ENCODE measurements around the gene HNF4A. TPM values are rescaled to one million over a fixed set of nuclear protein-coding genes. Genes with fewer than 3 reads are reported as not detected.

The HNF4A gene
- total and polyA plus RNA-seq, 2 of the 13 experiments (the other 11 are each of a cell fraction or from before 2014, with no cell fraction given), result 80.9 to 169 TPM

DNA sequence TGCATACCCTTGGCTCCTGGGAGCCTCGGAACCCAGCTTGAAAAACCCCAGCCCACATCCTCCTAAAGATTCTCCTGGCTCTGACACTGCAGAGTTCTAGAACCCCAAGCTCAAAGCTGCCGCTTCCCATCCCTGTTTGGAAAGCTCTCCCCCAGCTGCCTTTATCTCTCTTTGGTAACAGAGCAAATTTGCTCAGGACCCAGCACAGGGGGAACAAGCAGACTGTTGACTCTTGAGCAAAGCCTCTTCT, 38.9 kb downstream of the HNF4A start (continued):
- peak; percentile 87; the same call in 1 of the 2 replicates for TF ChIP-seq RARG (CRISPR knock-in tag; IDR thresholded peaks at IDR 0.05; ENCODE audit: low read depth)
- TF ChIP-seq GPN1 (CRISPR knock-in tag; IDR thresholded peaks at IDR 0.05; ENCODE audit: borderline replicate concordance), result no peak
- TF ChIP-seq ZNF468 (CRISPR knock-in tag; IDR thresholded peaks at IDR 0.05), result no peak; the same call in 1 of the 2 replicates
- TF ChIP-seq ZNF235 (CRISPR knock-in tag; IDR thresholded peaks at IDR 0.05; ENCODE audit: borderline replicate concordance), result no peak
- peak; percentile 50; the same call in 1 of the 2 replicates for TF ChIP-seq ARHGAP35 (CRISPR knock-in tag; IDR thresholded peaks at IDR 0.05; ENCODE audit: borderline replicate concordance)
- TF ChIP-seq ZNF3 (CRISPR knock-in tag; IDR thresholded peaks at IDR 0.05), result peak; percentile 71; the same call in 1 of the 2 replicates
- TF ChIP-seq RARA (CRISPR knock-in tag; IDR thresholded peaks at IDR 0.05), result no peak
- no peak for TF ChIP-seq ZNF615 (CRISPR knock-in tag; IDR thresholded peaks at IDR 0.05; ENCODE audit: borderline replicate concordance)
- no peak for TF ChIP-seq SOX6 (IDR thresholded peaks at IDR 0.05)
- no peak for TF ChIP-seq SOX6 (CRISPR knock-in tag; IDR thresholded peaks at IDR 0.05)
- TF ChIP-seq GFI1 (CRISPR knock-in tag; IDR thresholded peaks at IDR 0.05; ENCODE audit: borderline replicate concordance), result no peak
- TF ChIP-seq SRY (CRISPR knock-in tag; IDR thresholded peaks at IDR 0.05), result no peak; the same call in 1 of the 2 replicates
- TF ChIP-seq GATAD1 (CRISPR knock-in tag; IDR thresholded peaks at IDR 0.05), result peak; percentile 83; the same call in 1 of the 2 replicates
- TF ChIP-seq ZFYVE20 (CRISPR knock-in tag; IDR thresholded peaks at IDR 0.05; ENCODE audit: borderline replicate concordance, low read depth), result no peak
- no peak for TF ChIP-seq ZNF749 (CRISPR knock-in tag; IDR thresholded peaks at IDR 0.05; ENCODE audit: borderline replicate concordance)
- TF ChIP-seq, protein P1, sequence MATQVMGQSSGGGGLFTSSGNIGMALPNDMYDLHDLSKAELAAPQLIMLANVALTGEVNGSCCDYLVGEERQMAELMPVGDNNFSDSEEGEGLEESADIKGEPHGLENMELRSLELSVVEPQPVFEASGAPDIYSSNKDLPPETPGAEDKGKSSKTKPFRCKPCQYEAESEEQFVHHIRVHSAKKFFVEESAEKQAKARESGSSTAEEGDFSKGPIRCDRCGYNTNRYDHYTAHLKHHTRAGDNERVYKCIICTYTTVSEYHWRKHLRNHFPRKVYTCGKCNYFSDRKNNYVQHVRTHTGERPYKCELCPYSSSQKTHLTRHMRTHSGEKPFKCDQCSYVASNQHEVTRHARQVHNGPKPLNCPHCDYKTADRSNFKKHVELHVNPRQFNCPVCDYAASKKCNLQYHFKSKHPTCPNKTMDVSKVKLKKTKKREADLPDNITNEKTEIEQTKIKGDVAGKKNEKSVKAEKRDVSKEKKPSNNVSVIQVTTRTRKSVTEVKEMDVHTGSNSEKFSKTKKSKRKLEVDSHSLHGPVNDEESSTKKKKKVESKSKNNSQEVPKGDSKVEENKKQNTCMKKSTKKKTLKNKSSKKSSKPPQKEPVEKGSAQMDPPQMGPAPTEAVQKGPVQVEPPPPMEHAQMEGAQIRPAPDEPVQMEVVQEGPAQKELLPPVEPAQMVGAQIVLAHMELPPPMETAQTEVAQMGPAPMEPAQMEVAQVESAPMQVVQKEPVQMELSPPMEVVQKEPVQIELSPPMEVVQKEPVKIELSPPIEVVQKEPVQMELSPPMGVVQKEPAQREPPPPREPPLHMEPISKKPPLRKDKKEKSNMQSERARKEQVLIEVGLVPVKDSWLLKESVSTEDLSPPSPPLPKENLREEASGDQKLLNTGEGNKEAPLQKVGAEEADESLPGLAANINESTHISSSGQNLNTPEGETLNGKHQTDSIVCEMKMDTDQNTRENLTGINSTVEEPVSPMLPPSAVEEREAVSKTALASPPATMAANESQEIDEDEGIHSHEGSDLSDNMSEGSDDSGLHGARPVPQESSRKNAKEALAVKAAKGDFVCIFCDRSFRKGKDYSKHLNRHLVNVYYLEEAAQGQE (IDR thresholded peaks at IDR 0.05; ENCODE audit: borderline replicate concordance in 1 of 2, low read depth in 1 of 2, low read length in 2 of 2), result peak in 1 of 2 experiments; percentile 81; a peak in 2 of 4 replicates
- TF ChIP-seq ZNF549 (CRISPR knock-in tag; IDR thresholded peaks at IDR 0.05), result peak; percentile 82; the same call in 1 of the 2 replicates
- TF ChIP-seq SIX4 (CRISPR knock-in tag; IDR thresholded peaks at IDR 0.05), result no peak; the same call in none of the 2 replicates
- TF ChIP-seq ZNF790 (CRISPR knock-in tag; IDR thresholded peaks at IDR 0.05; ENCODE audit: borderline replicate concordance), result no peak; the same call in 1 of the 2 replicates
- TF ChIP-seq ZFP90 (CRISPR knock-in tag; IDR thresholded peaks at IDR 0.05; ENCODE audit: borderline replicate concordance), result no peak
- TF ChIP-seq ZNF530 (CRISPR knock-in tag; IDR thresholded peaks at IDR 0.05; ENCODE audit: low read depth), result peak; percentile 65; the same call in 1 of the 2 replicates
- no peak for TF ChIP-seq ZNF333 (CRISPR knock-in tag; IDR thresholded peaks at IDR 0.05; ENCODE audit: borderline replicate concordance)
- no peak for TF ChIP-seq XRCC5 (optimal IDR thresholded peaks at IDR 0.05; ENCODE audit: low read length)
- TF ChIP-seq, protein P2, sequence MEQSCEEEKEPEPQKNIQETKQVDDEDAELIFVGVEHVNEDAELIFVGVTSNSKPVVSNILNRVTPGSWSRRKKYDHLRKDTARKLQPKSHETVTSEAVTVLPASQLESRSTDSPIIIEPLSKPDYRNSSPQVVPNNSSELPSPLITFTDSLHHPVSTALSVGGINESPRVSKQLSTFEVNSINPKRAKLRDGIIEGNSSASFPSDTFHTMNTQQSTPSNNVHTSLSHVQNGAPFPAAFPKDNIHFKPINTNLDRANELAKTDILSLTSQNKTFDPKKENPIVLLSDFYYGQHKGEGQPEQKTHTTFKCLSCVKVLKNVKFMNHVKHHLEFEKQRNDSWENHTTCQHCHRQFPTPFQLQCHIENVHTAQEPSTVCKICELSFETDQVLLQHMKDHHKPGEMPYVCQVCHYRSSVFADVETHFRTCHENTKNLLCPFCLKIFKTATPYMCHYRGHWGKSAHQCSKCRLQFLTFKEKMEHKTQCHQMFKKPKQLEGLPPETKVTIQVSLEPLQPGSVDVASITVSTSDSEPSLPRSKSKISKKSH (CRISPR knock-in tag; IDR thresholded peaks at IDR 0.05; ENCODE audit: borderline replicate concordance), result no peak
